Measurements from ENCODE around the gene ATXN2. TPM values are rescaled to one million over a fixed set of nuclear protein-coding genes. Genes with fewer than 3 reads are reported as not detected.
A peak's percentile ranks its signal among the peaks of the same experiment; 100 is the strongest.
"Not testable (repeated sequence)": the region's sequence is repeated elsewhere in the genome, so short reads cannot be mapped to it uniquely, and the experiment has no call there.

ATXN2 gene, protein sequence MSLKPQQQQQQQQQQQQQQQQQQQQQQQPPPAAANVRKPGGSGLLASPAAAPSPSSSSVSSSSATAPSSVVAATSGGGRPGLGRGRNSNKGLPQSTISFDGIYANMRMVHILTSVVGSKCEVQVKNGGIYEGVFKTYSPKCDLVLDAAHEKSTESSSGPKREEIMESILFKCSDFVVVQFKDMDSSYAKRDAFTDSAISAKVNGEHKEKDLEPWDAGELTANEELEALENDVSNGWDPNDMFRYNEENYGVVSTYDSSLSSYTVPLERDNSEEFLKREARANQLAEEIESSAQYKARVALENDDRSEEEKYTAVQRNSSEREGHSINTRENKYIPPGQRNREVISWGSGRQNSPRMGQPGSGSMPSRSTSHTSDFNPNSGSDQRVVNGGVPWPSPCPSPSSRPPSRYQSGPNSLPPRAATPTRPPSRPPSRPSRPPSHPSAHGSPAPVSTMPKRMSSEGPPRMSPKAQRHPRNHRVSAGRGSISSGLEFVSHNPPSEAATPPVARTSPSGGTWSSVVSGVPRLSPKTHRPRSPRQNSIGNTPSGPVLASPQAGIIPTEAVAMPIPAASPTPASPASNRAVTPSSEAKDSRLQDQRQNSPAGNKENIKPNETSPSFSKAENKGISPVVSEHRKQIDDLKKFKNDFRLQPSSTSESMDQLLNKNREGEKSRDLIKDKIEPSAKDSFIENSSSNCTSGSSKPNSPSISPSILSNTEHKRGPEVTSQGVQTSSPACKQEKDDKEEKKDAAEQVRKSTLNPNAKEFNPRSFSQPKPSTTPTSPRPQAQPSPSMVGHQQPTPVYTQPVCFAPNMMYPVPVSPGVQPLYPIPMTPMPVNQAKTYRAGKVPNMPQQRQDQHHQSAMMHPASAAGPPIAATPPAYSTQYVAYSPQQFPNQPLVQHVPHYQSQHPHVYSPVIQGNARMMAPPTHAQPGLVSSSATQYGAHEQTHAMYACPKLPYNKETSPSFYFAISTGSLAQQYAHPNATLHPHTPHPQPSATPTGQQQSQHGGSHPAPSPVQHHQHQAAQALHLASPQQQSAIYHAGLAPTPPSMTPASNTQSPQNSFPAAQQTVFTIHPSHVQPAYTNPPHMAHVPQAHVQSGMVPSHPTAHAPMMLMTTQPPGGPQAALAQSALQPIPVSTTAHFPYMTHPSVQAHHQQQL
- total RNA-seq, result 10 to 100 TPM; 40.4 to 54.7 TPM

DNA sequence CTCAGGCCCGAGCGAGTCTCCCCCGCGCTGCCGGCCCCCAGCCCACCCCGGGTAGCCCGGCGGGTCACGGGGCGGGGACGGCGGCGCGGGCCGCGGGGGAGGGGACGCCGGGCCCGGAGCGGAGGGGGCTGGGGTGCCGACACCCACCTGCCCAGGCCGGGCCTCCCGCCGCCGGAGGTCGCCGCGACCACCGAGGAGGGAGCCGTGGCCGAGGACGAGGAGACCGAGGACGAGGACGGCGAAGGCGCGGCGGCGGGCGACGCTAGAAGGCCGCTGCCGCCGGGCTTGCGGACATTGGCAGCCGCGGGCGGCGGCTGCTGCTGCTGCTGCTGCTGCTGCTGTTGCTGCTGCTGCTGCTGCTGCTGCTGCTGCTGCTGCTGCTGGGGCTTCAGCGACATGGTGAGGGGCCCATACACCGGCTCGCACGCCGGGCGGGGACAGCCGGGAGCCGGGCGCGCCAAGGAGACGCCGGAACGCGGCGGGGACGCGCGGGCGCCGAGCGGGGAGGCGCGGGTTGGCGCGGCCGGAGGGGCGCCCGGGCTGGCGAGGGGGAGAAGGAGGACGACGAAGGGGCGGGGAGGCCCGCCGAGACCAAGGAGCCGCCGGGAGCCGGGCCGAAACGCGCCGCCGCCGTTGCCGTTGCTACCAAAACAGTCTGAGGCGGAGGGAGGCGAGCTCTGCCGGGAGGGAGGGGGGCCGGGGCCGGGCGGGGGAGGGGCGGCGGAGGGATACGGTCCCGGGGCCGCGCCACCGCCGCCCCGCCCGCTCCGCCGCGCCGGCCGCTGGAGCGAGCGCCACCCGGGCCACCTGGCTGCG lies at the start of gene ATXN2:
Gene ATXN2 (minus strand): TSS at position 679 of the 816 bp plus-strand sequence. CDS start 281 bp downstream, at position 398.
- Mint-ChIP-seq H3K36me3 (ENCODE audit: low read depth) (peaks cover 10% of the 10 kb centered on the region), H3K27ac (peak within 1 kb of the TSS; percentile 87), H3K4me3 (peak within 1 kb of the TSS; percentile 88), H3K9me3 (no peaks in the 10 kb centered on the region), H3K4me1 (peaks cover 16% of the 10 kb centered on the region), H3K27me3 (no peaks in the 10 kb centered on the region)
- peak; percentile 71 for ATAC-seq (replicated peaks)

DNA sequence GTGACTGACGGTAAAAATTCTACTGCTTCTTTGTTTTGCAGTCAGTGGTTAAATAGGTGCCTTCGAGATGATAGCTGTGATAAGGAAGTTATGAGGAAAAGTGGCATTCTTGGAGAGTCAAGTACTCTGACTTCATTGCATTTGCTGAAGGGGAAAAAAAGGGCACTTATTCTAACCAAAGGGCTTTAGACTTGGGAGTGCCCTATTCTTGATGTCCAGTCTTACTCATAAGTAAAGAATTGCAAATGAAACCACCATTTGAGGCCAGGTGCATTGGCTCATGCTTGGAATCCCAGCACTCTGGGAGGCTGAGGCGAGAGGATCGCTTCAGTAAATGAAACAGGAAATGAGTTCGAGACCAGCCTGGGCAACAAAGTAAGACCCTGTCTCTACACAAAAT lies 46.3 kb upstream of the ATXN2 start:
- Mint-ChIP-seq H3K9me3 (no peaks in the 10 kb centered on the region), H3K27ac (no peak overlapping the region), H3K4me3 (no peak overlapping the region), H3K27me3 (no peaks in the 10 kb centered on the region), H3K4me1 (no peaks in the 10 kb centered on the region), H3K36me3 (ENCODE audit: low read depth) (peaks cover 87% of the 10 kb centered on the region)
- ATAC-seq (replicated peaks), result no peak

DNA sequence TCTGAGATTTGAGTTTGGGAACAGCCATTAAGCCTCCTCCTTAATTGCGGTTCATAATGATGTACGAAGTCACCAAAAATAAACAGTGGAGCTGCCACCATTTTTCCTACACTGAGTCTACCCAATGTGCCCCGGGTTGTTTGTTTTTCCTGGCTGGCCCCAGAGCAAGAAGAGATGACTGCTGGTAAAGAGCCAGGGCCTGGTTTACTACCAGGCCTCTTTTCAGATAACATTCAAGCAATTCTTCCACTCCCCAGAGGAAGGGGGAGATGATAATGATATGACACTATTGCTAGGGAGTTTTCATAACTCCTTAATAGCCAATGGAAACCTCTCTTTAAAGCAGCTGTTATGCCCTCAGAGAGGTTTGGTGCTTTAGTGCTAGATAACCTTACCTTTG lies 44.3 kb upstream of the ATXN2 start:
- Mint-ChIP-seq H3K9me3 (no peaks in the 10 kb centered on the region), H3K4me1 (no peaks in the 10 kb centered on the region), H3K27me3 (no peaks in the 10 kb centered on the region), H3K4me3 (no peak overlapping the region), H3K36me3 (ENCODE audit: low read depth) (peaks cover 73% of the 10 kb centered on the region), H3K27ac (no peak overlapping the region)
- ATAC-seq (replicated peaks), result no peak

DNA sequence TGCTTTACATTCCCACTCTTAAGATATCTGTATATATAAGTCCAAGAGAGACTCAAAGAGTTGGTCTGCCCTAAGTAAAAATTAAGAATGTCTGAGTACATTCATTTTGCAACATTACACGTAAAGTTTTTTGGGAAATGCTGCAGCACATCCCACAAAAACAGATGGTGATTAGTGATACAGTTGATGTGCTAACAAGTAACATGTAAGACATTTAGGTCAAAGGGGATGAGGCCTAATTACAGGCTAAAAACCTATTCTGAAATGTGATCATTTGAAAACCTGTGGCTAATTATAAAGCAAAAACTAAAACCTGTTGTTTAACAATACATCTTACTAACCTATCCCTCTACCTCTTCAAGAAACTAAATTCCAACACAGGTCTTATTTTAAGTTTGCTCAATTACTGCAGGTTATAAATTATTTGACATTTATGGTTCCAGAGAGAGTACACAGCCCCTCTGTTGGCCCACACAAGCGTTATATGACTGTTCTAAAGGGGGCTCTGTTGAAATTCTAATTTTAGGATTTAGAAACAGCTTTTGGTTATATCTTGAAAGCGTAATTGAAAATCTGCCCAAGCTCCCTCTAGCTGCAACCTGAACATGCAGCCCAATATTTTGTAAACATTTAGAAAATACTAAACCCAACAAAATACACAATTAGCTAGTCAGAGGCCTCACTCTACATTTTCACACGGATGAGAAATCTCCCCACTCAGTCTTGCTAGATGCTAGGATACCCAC lies 43.7 kb upstream of the ATXN2 start:
- H3K9me3 Mint-ChIP-seq, result no peaks in the 10 kb centered on the region
- ATAC-seq (replicated peaks), result no peak
- H3K4me3 Mint-ChIP-seq, result no peak overlapping the region
- H3K27ac Mint-ChIP-seq, result no peak overlapping the region
- peaks cover 68% of the 10 kb centered on the region for H3K36me3 Mint-ChIP-seq (ENCODE audit: low read depth)
- H3K4me1 Mint-ChIP-seq, result no peaks in the 10 kb centered on the region
- no peaks in the 10 kb centered on the region for H3K27me3 Mint-ChIP-seq

DNA sequence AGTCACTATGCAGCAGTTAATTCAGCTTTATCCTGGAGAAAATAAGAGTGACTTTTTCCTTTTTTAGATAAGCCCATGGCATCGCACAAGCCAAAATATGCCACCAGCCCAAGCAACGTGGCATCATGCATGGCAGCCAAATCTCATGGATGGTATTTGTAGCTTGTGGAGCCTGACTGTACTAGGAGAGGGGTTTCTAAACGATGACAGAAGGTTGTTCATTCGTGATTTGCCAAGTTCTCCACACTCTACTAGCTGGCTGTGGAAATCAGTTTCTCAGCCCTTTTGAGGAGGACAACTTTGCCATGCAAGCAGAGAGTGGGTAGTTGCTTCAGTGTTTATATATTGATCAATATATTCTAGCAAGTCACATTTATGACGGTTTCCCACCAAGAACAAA lies 41.4 kb upstream of the ATXN2 start:
- Mint-ChIP-seq H3K27ac (no peak overlapping the region), H3K27me3 (no peaks in the 10 kb centered on the region), H3K36me3 (ENCODE audit: low read depth) (peaks cover 44% of the 10 kb centered on the region), H3K9me3 (no peaks in the 10 kb centered on the region), H3K4me3 (no peak overlapping the region), H3K4me1 (no peaks in the 10 kb centered on the region)
- no peak for ATAC-seq (replicated peaks)

DNA sequence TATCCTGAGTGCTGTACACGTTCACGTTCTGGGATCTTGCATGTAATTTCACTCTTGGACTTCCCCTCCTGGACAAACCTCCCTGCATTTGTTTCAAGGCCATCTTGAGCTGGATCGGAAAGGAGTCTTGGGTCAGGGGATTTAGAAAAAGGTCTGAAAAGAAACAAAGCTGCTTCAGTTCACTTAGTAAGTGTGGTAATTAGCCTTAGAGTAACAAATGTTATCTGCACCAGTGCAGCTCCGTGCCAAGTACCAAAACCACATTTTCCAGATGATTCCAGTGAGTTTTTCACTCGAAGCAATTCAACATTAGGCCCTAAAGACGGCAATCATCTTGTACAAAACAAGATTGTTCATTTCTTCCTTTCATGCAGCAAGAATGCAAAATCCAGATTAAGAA lies 39.4 kb upstream of the ATXN2 start:
- Mint-ChIP-seq H3K36me3 (ENCODE audit: low read depth) (peaks cover 26% of the 10 kb centered on the region), H3K4me3 (no peak overlapping the region), H3K27me3 (no peaks in the 10 kb centered on the region)

DNA sequence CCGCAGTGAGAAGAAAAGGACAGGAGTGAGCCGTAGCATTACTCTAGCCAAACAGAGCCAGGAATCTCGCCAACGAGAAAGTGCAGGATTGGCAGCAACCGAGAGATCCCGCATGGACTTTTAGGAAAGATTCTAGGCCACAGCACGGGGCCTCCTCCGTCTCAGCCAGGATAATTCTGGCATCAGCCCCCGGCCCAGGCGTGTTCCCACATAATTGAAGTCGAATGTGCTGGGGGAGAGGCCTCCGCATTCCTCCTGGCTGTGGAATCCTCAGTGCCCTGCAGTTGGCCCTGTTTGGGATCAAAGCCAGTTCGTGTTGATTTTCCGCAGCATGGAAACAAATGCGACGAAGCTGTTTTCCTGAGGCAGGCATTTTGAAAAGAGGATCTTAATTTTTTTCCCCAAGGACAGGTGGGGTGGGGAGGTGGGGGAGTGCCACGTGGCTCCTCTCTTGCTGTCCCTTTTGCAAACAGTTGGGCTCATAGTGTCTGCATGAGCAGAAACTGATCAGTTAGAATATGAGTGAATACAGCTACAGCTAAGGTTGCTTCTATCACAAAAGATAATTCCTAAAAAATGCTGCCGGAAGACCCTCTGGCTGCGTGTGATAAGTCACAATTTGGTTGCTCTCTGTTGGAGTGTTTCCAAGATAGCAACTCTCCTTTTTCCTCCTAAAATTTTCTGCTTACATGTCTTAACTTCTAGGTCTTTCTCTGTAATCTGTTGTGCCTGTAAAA lies 37.3 kb upstream of the ATXN2 start:
- no peak for ATAC-seq (replicated peaks)
- no peak overlapping the region for H3K4me3 Mint-ChIP-seq
- no peak overlapping the region for H3K27ac Mint-ChIP-seq
- H3K27me3 Mint-ChIP-seq, result no peaks in the 10 kb centered on the region
- no peaks in the 10 kb centered on the region for H3K4me1 Mint-ChIP-seq
- no peaks in the 10 kb centered on the region for H3K9me3 Mint-ChIP-seq
- H3K36me3 Mint-ChIP-seq (ENCODE audit: low read depth), result peaks cover 7% of the 10 kb centered on the region

More for the DNA sequence above, 39.4 kb upstream of the ATXN2 start:
- ATAC-seq (replicated peaks), result no peak
- H3K27ac Mint-ChIP-seq, result peak overlapping the region; percentile 17
- H3K4me1 Mint-ChIP-seq, result no peaks in the 10 kb centered on the region
- H3K9me3 Mint-ChIP-seq, result no peaks in the 10 kb centered on the region

DNA sequence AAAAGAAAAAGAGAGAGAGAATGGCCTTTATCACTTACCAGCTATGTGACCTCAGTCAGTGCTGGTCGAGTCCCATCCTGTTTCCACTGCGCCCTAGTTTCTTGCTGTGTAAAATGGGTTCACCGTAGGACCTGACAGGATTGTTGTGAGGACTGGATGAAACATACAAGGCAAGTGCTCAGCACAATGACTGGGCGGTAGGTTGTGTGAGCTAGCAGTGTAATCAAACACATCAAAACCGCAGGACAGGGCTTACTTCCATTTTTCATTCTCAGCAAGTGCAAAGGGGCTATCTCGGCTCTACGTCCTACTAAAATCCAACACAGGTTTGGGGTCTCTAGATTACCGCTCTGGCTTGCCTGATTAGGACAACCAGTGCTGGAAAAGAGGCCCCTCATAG lies 36.4 kb upstream of the ATXN2 start:
- no peak for ATAC-seq (replicated peaks)
- H3K27me3 Mint-ChIP-seq, result no peaks in the 10 kb centered on the region
- no peak overlapping the region for H3K27ac Mint-ChIP-seq
- H3K4me1 Mint-ChIP-seq, result no peaks in the 10 kb centered on the region
- no peak overlapping the region for H3K4me3 Mint-ChIP-seq
- H3K9me3 Mint-ChIP-seq, result no peaks in the 10 kb centered on the region
- peaks cover 7% of the 10 kb centered on the region for H3K36me3 Mint-ChIP-seq (ENCODE audit: low read depth)

DNA sequence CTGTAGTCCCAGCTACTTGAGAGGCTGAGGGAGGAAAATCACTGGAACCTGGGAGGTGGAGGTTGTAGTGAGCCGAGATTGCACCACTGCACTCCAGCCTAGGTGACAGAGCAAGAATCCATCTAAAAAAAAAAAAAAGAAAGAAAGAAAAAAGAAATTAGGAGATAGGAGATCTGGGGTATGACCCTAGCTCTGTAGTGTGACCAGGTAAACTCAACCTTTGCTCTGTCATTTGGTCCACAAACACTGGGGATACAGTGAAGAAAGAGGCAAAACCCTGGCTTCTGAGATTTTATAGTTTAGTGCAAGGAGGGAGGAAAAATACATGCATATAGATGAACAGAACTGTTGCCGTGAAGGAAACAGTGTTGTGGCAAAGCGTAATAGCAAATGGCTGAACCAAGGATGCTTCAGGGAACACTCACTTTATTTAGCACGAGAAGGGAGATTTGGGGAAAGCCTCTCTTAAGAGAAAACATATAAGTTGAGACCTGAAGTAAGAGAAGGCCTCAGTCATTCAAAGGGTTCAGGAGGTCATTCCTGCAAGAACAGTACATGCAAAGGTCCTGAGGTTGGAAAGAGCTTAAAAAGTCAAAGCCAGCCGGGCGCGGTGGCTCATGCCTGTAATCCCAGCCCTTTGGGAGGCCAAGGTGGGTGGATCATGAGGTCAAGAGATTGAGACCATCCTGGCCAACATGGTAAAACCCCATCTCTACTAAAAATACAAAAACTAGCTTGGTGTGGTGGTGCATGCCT lies 29.6 kb upstream of the ATXN2 start:
- no peak for ATAC-seq (replicated peaks)
- H3K4me1 Mint-ChIP-seq, result no peaks in the 10 kb centered on the region
- H3K27me3 Mint-ChIP-seq, result no peaks in the 10 kb centered on the region
- H3K9me3 Mint-ChIP-seq, result no peaks in the 10 kb centered on the region
- no peak overlapping the region for H3K4me3 Mint-ChIP-seq
- H3K27ac Mint-ChIP-seq, result no peak overlapping the region
- no peaks in the 10 kb centered on the region for H3K36me3 Mint-ChIP-seq (ENCODE audit: low read depth)

DNA sequence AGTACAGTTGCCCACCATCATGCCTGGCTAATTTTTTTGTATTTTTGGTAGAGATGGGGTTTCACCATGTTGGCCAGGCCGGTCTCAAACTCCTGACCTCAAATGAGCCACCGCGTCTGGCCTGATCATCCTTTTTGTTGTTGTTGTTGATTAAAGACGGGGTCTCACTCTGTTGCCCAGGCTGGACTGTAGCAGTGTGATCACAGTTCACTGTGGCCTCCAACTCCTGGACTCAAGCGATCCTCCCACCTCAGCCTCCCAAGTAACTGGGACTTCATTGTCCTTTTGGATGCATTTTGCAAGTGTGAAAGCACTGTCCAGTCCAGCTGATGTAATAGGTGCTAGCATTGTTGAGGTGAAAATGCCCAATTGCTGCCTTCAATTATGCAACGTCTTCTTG lies 27.1 kb upstream of the ATXN2 start:
- no peaks in the 10 kb centered on the region for H3K9me3 Mint-ChIP-seq
- H3K4me3 Mint-ChIP-seq, result no peak overlapping the region
- H3K27ac Mint-ChIP-seq, result no peak overlapping the region
- H3K4me1 Mint-ChIP-seq, result no peaks in the 10 kb centered on the region
- ATAC-seq (replicated peaks), result no peak
- no peaks in the 10 kb centered on the region for H3K27me3 Mint-ChIP-seq
- H3K36me3 Mint-ChIP-seq (ENCODE audit: low read depth), result no peaks in the 10 kb centered on the region

DNA sequence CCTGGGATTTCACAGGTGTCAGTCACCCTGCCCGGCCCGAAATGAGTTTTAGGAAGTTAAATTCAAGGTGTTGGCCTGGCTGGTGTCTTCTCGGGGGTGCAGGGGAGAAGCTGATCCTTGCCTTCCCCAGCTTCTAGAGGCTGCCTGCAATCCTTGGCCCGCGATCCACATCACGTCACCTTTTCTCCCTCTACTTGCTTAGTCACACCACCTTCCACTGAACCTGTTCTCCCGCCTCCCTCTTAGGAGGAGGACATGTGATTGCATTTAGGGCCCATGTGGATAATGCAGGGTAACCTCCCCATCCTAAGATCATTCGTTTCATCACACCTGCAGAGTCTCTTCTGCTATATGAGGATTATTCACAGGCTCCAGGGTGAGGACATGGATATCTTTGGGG lies 25.4 kb upstream of the ATXN2 start:
- Mint-ChIP-seq H3K27me3 (no peaks in the 10 kb centered on the region), H3K9me3 (no peaks in the 10 kb centered on the region), H3K4me3 (no peak overlapping the region), H3K36me3 (ENCODE audit: low read depth) (no peaks in the 10 kb centered on the region), H3K27ac (no peak overlapping the region), H3K4me1 (no peaks in the 10 kb centered on the region)
- ATAC-seq (replicated peaks), result no peak

DNA sequence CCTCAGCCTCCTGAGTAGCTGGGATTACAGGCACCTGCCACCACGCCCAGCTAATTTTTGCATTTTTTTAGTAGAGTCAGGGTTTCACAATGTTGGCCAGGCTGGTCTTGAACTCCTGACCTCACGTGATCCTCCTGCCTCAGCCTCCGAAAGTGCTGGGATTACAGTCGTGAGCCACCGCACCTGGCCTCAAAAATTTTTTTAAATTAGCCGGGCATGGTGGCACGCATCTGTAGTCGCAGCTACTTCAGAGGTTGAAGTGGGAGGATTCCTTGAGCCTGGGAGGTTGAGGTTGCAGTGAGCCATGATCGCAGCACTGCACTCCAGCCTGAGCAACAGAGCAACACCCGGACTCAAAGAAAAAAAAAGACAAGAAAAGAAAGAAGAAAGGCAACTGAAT lies 18.7 kb upstream of the ATXN2 start:
- not testable (repeated sequence) for H3K9me3 Mint-ChIP-seq; H3K4me1 Mint-ChIP-seq; H3K36me3 Mint-ChIP-seq (ENCODE audit: low read depth)

More for the DNA sequence above, 18.7 kb upstream of the ATXN2 start:
- H3K4me3 Mint-ChIP-seq; H3K27me3 Mint-ChIP-seq; H3K27ac Mint-ChIP-seq; ATAC-seq (replicated peaks): not testable (repeated sequence)

Measured in activated T-helper 17 cell treated with anti-CD3 and anti-CD28 coated beads, Interleukin-2, amount 50 U/mL, for 72 hours (primary cell).